Esophagus squamous epithelium (tissue), 5 donors: ENCODE results near the gene TOX2. TPM values are rescaled to one million over a fixed set of nuclear protein-coding genes. Genes with fewer than 3 reads are reported as not detected.

ENCODE experiments used
- DNase-seq: peaks from one replicate; lab custom pipeline; 2025; lab: John Stamatoyannopoulos, UW
- H3K27ac ChIP-seq, 4 donors: fragments of 200-600 bp; sonication (generic); one replicate each; pipeline ENCODE4 v1.5.1; 2016 to 2019; ENCODE audit warnings: mild to moderate bottlenecking in 1 of 4
- H3K27me3 ChIP-seq, 4 donors: fragments of 200-600 bp; sonication (generic); 1 replicate in 3 of 4; 2 replicates in 1 of 4; pipeline versions ENCODE4 v1.5.1 to v1.6.0; 2017 to 2021; ENCODE audit warnings: antibody characterized with exemption in 1 of 4
- H3K36me3 ChIP-seq, 3 donors: fragments of 200-600 bp; sonication (generic); one replicate each; pipeline ENCODE4 v1.5.1; 2016 to 2019
- H3K4me1 ChIP-seq, 3 donors: fragments of 200-600 bp; sonication (generic); one replicate each; pipeline ENCODE4 v1.5.1; 2017 to 2019
- H3K4me3 ChIP-seq, 4 donors: fragments of 200-600 bp; sonication (generic); 1 replicate in 3 of 4; 2 replicates in 1 of 4; pipeline ENCODE4 v1.5.1; 2016 to 2019; ENCODE audit warnings: mild to moderate bottlenecking in 2 of 4, moderate library complexity in 1 of 4
- H3K9me3 ChIP-seq, 3 donors: fragments of 200-600 bp; sonication (generic); one replicate each; pipeline ENCODE4 v1.5.1; 2016 to 2019
- CTCF ChIP-seq, 6 experiments: fragments of 450-650 bp in 4 of 6; fragments of 200-600 bp in 2 of 6; sonication (generic) in 2 of 6; IDR thresholded peaks; one replicate each; pipeline ENCODE4 v1.5.1; 2016 to 2019; ENCODE audit warnings: antibody characterized with exemption in 6 of 6, mild to moderate bottlenecking in 4 of 6, moderate library complexity in 4 of 6
- POLR2A ChIP-seq, 4 donors: fragments of 450-650 bp; IDR thresholded peaks; one replicate each; pipeline ENCODE4 v1.6.1; 2017; ENCODE audit warnings: antibody characterized with exemption in 4 of 4, mild to moderate bottlenecking in 4 of 4, moderate library complexity in 3 of 4
- WGBS, 2 donors: methylation state at CpG; one replicate each; pipeline ENCODE4 v1.1.5; 2018; 5-methylcytosine and 5-hydroxymethylcytosine counted together
- intact Hi-C: fragments of 100-400 bp; cut with DNase I; formaldehyde crosslinking; loops from one replicate; pipeline ENCODE4 v1.15.0; 2022
- total RNA-seq, 4 donors: library from RNA; depleted of rRNA; stranded (reverse); fragments of >200 nt; gene quantifications; one replicate each; pipeline ENCODE4 v1.1.0, GENCODE V29; 2016
- donor health status: DM: yes; HTN: yes; CAD: no.

TOX2 gene
- total RNA-seq, 4 donors from 2014 or later, result 0.99 to 22.9 (median 3.1) TPM

GRCh38 chr20:43987018-43987417 is 72.4 kb downstream of the TOX2 start:
- no peak for DNase-seq
- Histone ChIP-seq H3K27me3 (no peaks in the 10 kb centered on the region), H3K4me3 (no peak overlapping the region), H3K36me3 (no peaks in the 10 kb centered on the region), H3K9me3 (peaks cover 0 to 3% (median 0%) of the 10 kb centered on the region in 3 donors), H3K4me1 (peaks cover 0 to 7% (median 0%) of the 10 kb centered on the region in 3 donors), H3K27ac (no peak overlapping the region)
- TF ChIP-seq POLR2A (IDR thresholded peaks at IDR 0.05), result no peak
- TF ChIP-seq CTCF (IDR thresholded peaks at IDR 0.05), result no peak
- intact Hi-C loops, result no loop called here
- 71 to 72% methylated on average over 1 of the region's 1 CpG for WGBS, 2 donors

- no peak for DNase-seq
- H3K4me3 ChIP-seq, result no peak overlapping the region
- TF ChIP-seq POLR2A (IDR thresholded peaks at IDR 0.05) (no peak), CTCF (IDR thresholded peaks at IDR 0.05) (no peak)
- H3K36me3 ChIP-seq, result no peaks in the 10 kb centered on the region
- 32 to 35% methylated on average over 4 of the region's 4 CpGs for WGBS, 2 donors
- intact Hi-C loops, result no loop called here
- peaks cover 0 to 7% (median 0%) of the 10 kb centered on the region in 3 donors for H3K4me1 ChIP-seq
- H3K9me3 ChIP-seq, result peaks cover 0 to 3% (median 0%) of the 10 kb centered on the region in 3 donors
- no peak overlapping the region for H3K27ac ChIP-seq
- H3K27me3 ChIP-seq, result no peaks in the 10 kb centered on the region
Measured at GRCh38 chr20:43987531-43987930, 72.9 kb downstream of the TOX2 start.

- no peak overlapping the region for H3K4me3 ChIP-seq
- H3K27me3 ChIP-seq, result no peaks in the 10 kb centered on the region
- 64 to 66% methylated on average over 2 of the region's 2 CpGs for WGBS, 2 donors
- H3K36me3 ChIP-seq, result no peaks in the 10 kb centered on the region
- no peak for DNase-seq
- no peak for TF ChIP-seq POLR2A (IDR thresholded peaks at IDR 0.05)
- TF ChIP-seq CTCF (IDR thresholded peaks at IDR 0.05), result no peak
- peaks cover 0 to 5% (median 0%) of the 10 kb centered on the region in 3 donors for H3K4me1 ChIP-seq
- peaks cover 0 to 3% (median 0%) of the 10 kb centered on the region in 3 donors for H3K9me3 ChIP-seq
- no peak overlapping the region for H3K27ac ChIP-seq
- intact Hi-C loops, result no loop called here
Measured at GRCh38 chr20:43988451-43988850, 73.8 kb downstream of the TOX2 start.

- DNase-seq, result no peak
- TF ChIP-seq CTCF (IDR thresholded peaks at IDR 0.05) (no peak), POLR2A (IDR thresholded peaks at IDR 0.05) (no peak)
- H3K27ac ChIP-seq, result no peak overlapping the region
- 50 to 80% methylated on average over 1 of the region's 1 CpG for WGBS, 2 donors
- peaks cover 0 to 1% (median 0%) of the 10 kb centered on the region in 3 donors for H3K4me1 ChIP-seq
- no peaks in the 10 kb centered on the region for H3K27me3 ChIP-seq
- H3K9me3 ChIP-seq, result peaks cover 0 to 3% (median 0%) of the 10 kb centered on the region in 3 donors
- intact Hi-C loops, result no loop called here
- no peaks in the 10 kb centered on the region for H3K36me3 ChIP-seq
- no peak overlapping the region for H3K4me3 ChIP-seq
Measured at GRCh38 chr20:43988867-43989266, 74.2 kb downstream of the TOX2 start.

GRCh38 chr20:43991261-43991660 is 76.6 kb downstream of the TOX2 start:
- no peaks in the 10 kb centered on the region for H3K4me1 ChIP-seq
- DNase-seq, result no peak
- no peak for TF ChIP-seq POLR2A (IDR thresholded peaks at IDR 0.05)
- TF ChIP-seq CTCF (IDR thresholded peaks at IDR 0.05), result no peak
- no peaks in the 10 kb centered on the region for H3K27me3 ChIP-seq
- peaks cover 0 to 3% (median 0%) of the 10 kb centered on the region in 3 donors for H3K9me3 ChIP-seq
- intact Hi-C loops, result no loop called here
- no peak overlapping the region for H3K4me3 ChIP-seq
- WGBS, 2 donors, result 87 to 90% methylated on average over 5 of the region's 5 CpGs
- no peak overlapping the region for H3K27ac ChIP-seq
- no peaks in the 10 kb centered on the region for H3K36me3 ChIP-seq
